Epithelial cell of alveolus of lung (primary cell): ENCODE measurements around the gene MOGAT1. TPM values are rescaled to one million over a fixed set of nuclear protein-coding genes. Genes with fewer than 3 reads are reported as not detected.

Source experiments
- total RNA-seq: library from RNA; depleted of rRNA; stranded (reverse); fragments of >200 nt; gene quantifications from 2 replicates; pipeline ENCODE4 v1.2.1, GENCODE V29; 2015

MOGAT1 gene
- not detected in 2 replicates for total RNA-seq

GRCh38 chr2:222671259-222672067 lies at the start of gene MOGAT1:
Gene MOGAT1, plus strand, starts transcription at chr2:222671658. Its CDS starts 128 bp downstream, at chr2:222671786.

GRCh38 chr2:222655787-222656525 lies 15.5 kb upstream of the MOGAT1 start, which contains the start of gene FARSB:
Gene FARSB, minus strand, starts transcription at chr2:222656092. Its CDS starts 19 bp downstream, at chr2:222656073.

Other genes starting within 250 kb of the MOGAT1 start
- gene SGPP2, start 247.1 kb upstream of the MOGAT1 start, total RNA-seq: 0.13 and 0.48 TPM in 2 replicates
- 10.1 and 19.8 TPM in 2 replicates for gene FARSB, start 15.6 kb upstream of the MOGAT1 start, total RNA-seq
- gene ACSL3, start 189.4 kb downstream of the MOGAT1 start, total RNA-seq: 79.4 and 180 TPM in 2 replicates